Stomach (tissue), 9 donors: Measurements from ENCODE around the gene ME3. TPM values are rescaled to one million over a fixed set of nuclear protein-coding genes. Genes with fewer than 3 reads are reported as not detected.

ENCODE experiments used
- DNase-seq, 2 donors: peaks; one replicate each; pipeline versions ENCODE4 v3.0.0 to v3.0.0-alpha.2; 2013 to 2019
- H3K27ac ChIP-seq, 5 donors: fragments of 200-600 bp in 4 of 5; sonication (generic) in 4 of 5; one replicate each; pipeline ENCODE4 v1.5.1; 2013 to 2019; ENCODE audit warnings: mild to moderate bottlenecking in 1 of 5, moderate library complexity in 1 of 5
- H3K27me3 ChIP-seq, 3 donors: fragments of 200-600 bp; sonication (generic); one replicate each; pipeline ENCODE4 v1.5.1; 2017 to 2019; ENCODE audit warnings: mixed run types in 1 of 3
- H3K36me3 ChIP-seq, 4 donors: fragments of 200-600 bp; sonication (generic); 1 replicate in 3 of 4; 2 replicates in 1 of 4; pipeline ENCODE4 v1.5.1; 2016 to 2019
- H3K4me1 ChIP-seq, 4 donors: fragments of 200-600 bp; sonication (generic); one replicate each; pipeline ENCODE4 v1.5.1; 2016 to 2019
- H3K4me3 ChIP-seq, 4 donors: fragments of 200-600 bp; sonication (generic) in 3 of 4; one replicate each; pipeline ENCODE4 v1.5.1; 2016 to 2019; ENCODE audit warnings: mild to moderate bottlenecking in 1 of 4
- H3K9me3 ChIP-seq, 4 donors: fragments of 200-600 bp; sonication (generic); one replicate each; pipeline ENCODE4 v1.5.1; 2016 to 2019
- CTCF ChIP-seq, 7 experiments: fragments of 450-650 bp in 4 of 7; fragments of 200-600 bp in 3 of 7; sonication (generic) in 3 of 7; IDR thresholded peaks; one replicate each; pipeline ENCODE4 v1.5.1; 2016 to 2019; ENCODE audit warnings: antibody characterized with exemption in 7 of 7, control low read depth in 2 of 7, mild to moderate bottlenecking in 1 of 7
- EP300 ChIP-seq: sonication (generic); formaldehyde crosslinking; IDR thresholded peaks from one replicate; pipeline ENCODE4 v1.6.1; 2017; ENCODE audit warnings: antibody characterized with exemption
- POLR2A ChIP-seq, 4 donors: fragments of 450-650 bp; IDR thresholded peaks; one replicate each; pipeline ENCODE4 v1.6.1; 2016; ENCODE audit warnings: antibody characterized with exemption in 4 of 4, control low read depth in 2 of 4, mild to moderate bottlenecking in 1 of 4, moderate library complexity in 1 of 4
- POLR2AphosphoS5 ChIP-seq, 3 donors: sonication (generic); formaldehyde crosslinking; IDR thresholded peaks; one replicate each; pipeline ENCODE4 v1.6.1; 2016; ENCODE audit warnings: antibody characterized with exemption in 3 of 3
- WGBS, 5 donors: extraction: QIAGEN DNeasy Blood & Tissue Kit in 3 of 5; methylation state at CpG; one replicate each; pipeline versions ENCODE4 v1.1.5 to v1.1.7; 2013 to 2018; 5-methylcytosine and 5-hydroxymethylcytosine counted together
- intact Hi-C: fragments of 100-400 bp; cut with DNase I; formaldehyde crosslinking; loops from one replicate; pipeline ENCODE4 v1.15.1; 2023; ENCODE audit warnings: low total_unique reads
- polyA plus RNA-seq, 3 donors: library from polyadenylated mRNA; stranded (reverse); fragments of 200-250 nt; gene quantifications; one replicate each; pipeline ENCODE4 v1.2.3, GENCODE V29; 2013
- total RNA-seq, 5 donors: library from RNA; depleted of rRNA; stranded (reverse); fragments of >200 nt; gene quantifications; one replicate each; pipeline versions ENCODE4 v1.1.0 to v1.2.3, GENCODE V29; 2014 to 2016
- donor health status: healthy with polysubstance abuse.
- donor health status: Bipolar disorder and iron deficiency.
- donor health status: healthy.

The ME3 gene
- total and polyA plus RNA-seq, 8 donors: 11.2 to 82.1 (median 51.1) TPM

GRCh38 chr11:86559311-86559945, 113.0 kb downstream of the ME3 start:
- TF ChIP-seq CTCF (IDR thresholded peaks at IDR 0.05): no peak
- TF ChIP-seq POLR2A (IDR thresholded peaks at IDR 0.05): no peak
- TF ChIP-seq POLR2AphosphoS5 (IDR thresholded peaks at IDR 0.05): no peak
- no peak for TF ChIP-seq EP300
- peak in 1 of 2 donors; percentile 58 for DNase-seq
- WGBS, 5 donors: 55 to 76% (median 63%) methylated on average over 7 of the region's 7 CpGs
- H3K36me3 ChIP-seq: peaks cover 0 to 18% (median 4%) of the 10 kb centered on the region in 4 donors
- peaks cover 8 to 20% (median 12%) of the 10 kb centered on the region in 4 donors for H3K4me1 ChIP-seq
- H3K9me3 ChIP-seq: no peaks in the 10 kb centered on the region
- H3K27ac ChIP-seq: peak overlapping the region; percentile 14 to 67 (median 47)
- intact Hi-C loops: no loop called here
- no peak overlapping the region for H3K4me3 ChIP-seq
- H3K27me3 ChIP-seq: no peaks in the 10 kb centered on the region

GRCh38 chr11:86558841-86559240, 113.6 kb downstream of the ME3 start:
- WGBS, 5 donors: 85 to 98% (median 93%) methylated on average over 2 of the region's 2 CpGs
- intact Hi-C loops: no loop called here
- no peak overlapping the region for H3K4me3 ChIP-seq
- DNase-seq: no peak
- H3K27ac ChIP-seq: peak overlapping the region; percentile 14 to 67 (median 47)
- H3K4me1 ChIP-seq: peaks cover 8 to 20% (median 12%) of the 10 kb centered on the region in 4 donors
- no peaks in the 10 kb centered on the region for H3K9me3 ChIP-seq
- no peak for TF ChIP-seq EP300
- no peak for TF ChIP-seq CTCF (IDR thresholded peaks at IDR 0.05)
- TF ChIP-seq POLR2A (IDR thresholded peaks at IDR 0.05): no peak
- no peak for TF ChIP-seq POLR2AphosphoS5 (IDR thresholded peaks at IDR 0.05)
- peaks cover 0 to 18% (median 4%) of the 10 kb centered on the region in 4 donors for H3K36me3 ChIP-seq
- no peaks in the 10 kb centered on the region for H3K27me3 ChIP-seq

- WGBS, 5 donors: 18 to 39% (median 34%) methylated on average over 1 of the region's 1 CpG
- no peaks in the 10 kb centered on the region for H3K9me3 ChIP-seq
- peak in 1 of 2 donors; percentile 30 for DNase-seq
- intact Hi-C loops: no loop called here
- H3K4me1 ChIP-seq: peaks cover 8 to 25% (median 12%) of the 10 kb centered on the region in 4 donors
- no peaks in the 10 kb centered on the region for H3K27me3 ChIP-seq
- H3K36me3 ChIP-seq: peaks cover 0 to 18% (median 4%) of the 10 kb centered on the region in 4 donors
- no peak overlapping the region for H3K4me3 ChIP-seq
- H3K27ac ChIP-seq: peak overlapping the region; percentile 39 to 72 (median 60)
- no peak for TF ChIP-seq POLR2A (IDR thresholded peaks at IDR 0.05)
- peak in 1 of 3 donors; percentile 38 for TF ChIP-seq POLR2AphosphoS5 (IDR thresholded peaks at IDR 0.05)
- no peak for TF ChIP-seq CTCF (IDR thresholded peaks at IDR 0.05)
- TF ChIP-seq EP300: no peak
Measured at GRCh38 chr11:86558207-86558606, 114.2 kb downstream of the ME3 start.

- no peak for DNase-seq
- TF ChIP-seq CTCF (IDR thresholded peaks at IDR 0.05) (no peak), POLR2A (IDR thresholded peaks at IDR 0.05) (no peak), POLR2AphosphoS5 (IDR thresholded peaks at IDR 0.05) (no peak), EP300 (no peak)
- Histone ChIP-seq H3K9me3 (no peaks in the 10 kb centered on the region), H3K27ac (no peak overlapping the region), H3K4me1 (peaks cover 15 to 45% (median 23%) of the 10 kb centered on the region in 4 donors), H3K27me3 (no peaks in the 10 kb centered on the region), H3K4me3 (no peak overlapping the region), H3K36me3 (peaks cover 0 to 18% (median 4%) of the 10 kb centered on the region in 4 donors)
- intact Hi-C loops: no loop called here
Measured at GRCh38 chr11:86555866-86556265, 116.5 kb downstream of the ME3 start.
